HepG2 (cell line): Measurements from ENCODE around the gene CRISPLD2. TPM values are rescaled to one million over a fixed set of nuclear protein-coding genes. Genes with fewer than 3 reads are reported as not detected.

Source experiments
- ATF3 ChIP-seq: sonication (generic); formaldehyde crosslinking; IDR thresholded peaks from 2 replicates; pipeline ENCODE4 v1.4.0; 2020; ENCODE audit warnings: missing genetic modification reagents
- HMGXB3 ChIP-seq: sonication (generic); formaldehyde crosslinking; IDR thresholded peaks from 2 replicates; pipeline ENCODE4 v1.4.0; 2020; ENCODE audit warnings: missing genetic modification reagents, borderline replicate concordance
- NR2F6 ChIP-seq, 2 experiments: IDR thresholded peaks; 2 replicates each; pipeline ENCODE4 v1.6.1; 2016; ENCODE audit warnings: antibody characterized with exemption in 1 of 2, mild to moderate bottlenecking in 1 of 2
- PRDM10 ChIP-seq: sonication (generic); formaldehyde crosslinking; IDR thresholded peaks from 2 replicates; pipeline ENCODE4 v1.4.0; 2020; ENCODE audit warnings: low read depth, missing genetic modification reagents
- RXRB ChIP-seq: IDR thresholded peaks from 2 replicates; pipeline ENCODE4 v1.6.1; 2016; ENCODE audit warnings: borderline replicate concordance, missing genetic modification reagents, missing compliant biosample characterization
- SMAD9 ChIP-seq: sonication (generic); formaldehyde crosslinking; IDR thresholded peaks from 2 replicates; pipeline ENCODE4 v1.5.1; 2020; ENCODE audit warnings: mild to moderate bottlenecking, missing genetic modification reagents
- SMARCE1 ChIP-seq: fragments of 450-650 bp; IDR thresholded peaks from 2 replicates; pipeline ENCODE4 v1.6.1; 2017; ENCODE audit warnings: borderline replicate concordance
- SOX6 ChIP-seq, 2 experiments: fragments of 450-650 bp in 1 of 2; sonication (generic) in 1 of 2; formaldehyde crosslinking in 1 of 2; IDR thresholded peaks; 2 replicates each; pipeline versions ENCODE4 v1.4.0 to v1.6.1; 2017 to 2020; ENCODE audit warnings: antibody characterized with exemption in 1 of 2, mild to moderate bottlenecking in 1 of 2, missing genetic modification reagents in 1 of 2
- TSC22D2 ChIP-seq: sonication (generic); formaldehyde crosslinking; IDR thresholded peaks from 2 replicates; pipeline ENCODE4 v1.5.1; 2020; ENCODE audit warnings: missing genetic modification reagents, mild to moderate bottlenecking, borderline replicate concordance
- ZFP91 ChIP-seq: sonication (generic); formaldehyde crosslinking; IDR thresholded peaks from 2 replicates; pipeline ENCODE4 v1.9.0; 2022; ENCODE audit warnings: missing genetic modification reagents, mild to moderate bottlenecking, borderline replicate concordance
- ZNF253 ChIP-seq: sonication (generic); formaldehyde crosslinking; IDR thresholded peaks from 2 replicates; pipeline ENCODE4 v1.8.0; 2022; ENCODE audit warnings: mild to moderate bottlenecking, missing genetic modification reagents, borderline replicate concordance
- ZNF512 ChIP-seq: sonication (generic); formaldehyde crosslinking; IDR thresholded peaks from 2 replicates; pipeline ENCODE4 v1.4.0; 2020; ENCODE audit warnings: mild to moderate bottlenecking, missing genetic modification reagents
- ZNF550 ChIP-seq: sonication (generic); formaldehyde crosslinking; IDR thresholded peaks from 2 replicates; pipeline ENCODE4 v1.4.0; 2020; ENCODE audit warnings: mild to moderate bottlenecking, missing genetic modification reagents, borderline replicate concordance
- ZNF563 ChIP-seq: sonication (generic); formaldehyde crosslinking; IDR thresholded peaks from 2 replicates; pipeline ENCODE4 v1.8.0; 2022; ENCODE audit warnings: mild to moderate bottlenecking, moderate library complexity, missing genetic modification reagents
- ZNF614 ChIP-seq: IDR thresholded peaks from 2 replicates; pipeline ENCODE4 v1.6.1; 2018; ENCODE audit warnings: missing biosample characterization, missing genetic modification reagents, inconsistent platforms, borderline replicate concordance
- polyA plus RNA-seq, 8 experiments: library from polyadenylated mRNA; depleted of rRNA in 3 of 8; stranded (reverse) in 7 of 8; unstranded in 1 of 8; fragments of >200 nt; fragmentation: Illumina TruSeq in 4 of 8; extraction: Trizol in 4 of 8; gene quantifications; 2 replicates each; pipeline versions ENCODE4 v1.2.1 to v1.2.3, GENCODE V29; 2011 to 2016; ENCODE audit warnings: low read depth in 4 of 8, missing spikeins in 1 of 8, mixed read lengths in 1 of 8; ENCODE audit not compliant: insufficient read depth in 1 of 8
- total RNA-seq, 5 experiments: library from RNA; depleted of rRNA; stranded (reverse); fragments of >200 nt; fragmentation: Illumina TruSeq; extraction: Trizol; gene quantifications; 2 replicates each; pipeline ENCODE4 v1.2.3, GENCODE V29; 2016; ENCODE audit warnings: low read depth in 1 of 5

Gene CRISPLD2
- total and polyA plus RNA-seq, 2 of the 13 experiments (the other 11 are each of a cell fraction or from before 2014, with no cell fraction given), result 0.04 to 0.31 TPM

GRCh38 chr16:84947996-84948850 is 128.4 kb downstream of the CRISPLD2 start (continued):
- TF ChIP-seq HMGXB3 (CRISPR knock-in tag) (no peak), ZFP91 (CRISPR knock-in tag) (peak; percentile 80; the same call in 1 of the 2 replicates), SOX6 (IDR thresholded peaks at IDR 0.05) (no peak), SOX6 (CRISPR knock-in tag; IDR thresholded peaks at IDR 0.05) (peak; percentile 57), ATF3 (no peak), NR2F6 (IDR thresholded peaks at IDR 0.05) (peak; percentile 78), NR2F6 (CRISPR knock-in tag; IDR thresholded peaks at IDR 0.05) (peak; percentile 88), ZNF253 (CRISPR knock-in tag) (no peak), SMAD9 (CRISPR knock-in tag) (no peak), RXRB (CRISPR knock-in tag) (peak; percentile 91), ZNF563 (CRISPR knock-in tag) (peak; percentile 68; the same call in 1 of the 2 replicates), PRDM10 (CRISPR knock-in tag) (no peak), ZNF550 (CRISPR knock-in tag) (no peak), ZNF614 (CRISPR knock-in tag) (no peak), ZNF512 (CRISPR knock-in tag) (no peak), SMARCE1 (no peak), TSC22D2 (CRISPR knock-in tag) (no peak)
